ENCODE results near the gene MYO5B.

The MYO5B gene

GRCh38 chr18:49910986-49911385 is 284.0 kb downstream of the MYO5B start:
- no peaks in the 10 kb centered on the region for H3K79me2 ChIP-seq (ENCODE audit: insufficient read depth, low read length)
- H4K20me1 ChIP-seq (ENCODE audit: low read depth, low read length): no peaks in the 10 kb centered on the region
- H3K9ac ChIP-seq (ENCODE audit: low read length): no peak overlapping the region
- no peak overlapping the region for H2AFZ ChIP-seq (ENCODE audit: low read depth, low read length, severe bottlenecking)
- H3K9me3 ChIP-seq (ENCODE audit: insufficient read depth, low read length): 0 out of 2 replicates have a peak, but pooled peaks cover 3% of the 10 kb centered on the region
- H3K4me2 ChIP-seq (ENCODE audit: low read depth, low read length, poor library complexity, severe bottlenecking): no peak overlapping the region
- no peak overlapping the region for H3K4me3 ChIP-seq (ENCODE audit: insufficient read depth, low read length, poor library complexity, severe bottlenecking)
- TF ChIP-seq EZH2phosphoT487 (conservative IDR thresholded peaks at IDR 0.05; ENCODE audit: low read length) (no peak), CTCF (IDR thresholded peaks at IDR 0.05; ENCODE audit: insufficient read depth, low read length, poor library complexity, severe bottlenecking) (no peak)
- H3K36me3 ChIP-seq (ENCODE audit: low read length): no peaks in the 10 kb centered on the region
- H3K27ac ChIP-seq (ENCODE audit: low read depth, low read length): no peak overlapping the region
- no peaks in the 10 kb centered on the region for H3F3A ChIP-seq (ENCODE audit: insufficient read depth)
- H3K27me3 ChIP-seq (ENCODE audit: low read length): 0 out of 2 replicates have a peak, but pooled peaks cover 4% of the 10 kb centered on the region
- H3K9me2 ChIP-seq (replicated peaks; ENCODE audit: insufficient read depth, low read length): no peaks in the 10 kb centered on the region

GRCh38 chr18:49910019-49910418 is 284.9 kb downstream of the MYO5B start:
- Histone ChIP-seq H4K20me1 (ENCODE audit: low read depth, low read length) (no peaks in the 10 kb centered on the region), H3K9me3 (ENCODE audit: insufficient read depth, low read length) (0 out of 2 replicates have a peak, but pooled peaks cover 3% of the 10 kb centered on the region), H3K4me3 (ENCODE audit: insufficient read depth, low read length, poor library complexity, severe bottlenecking) (no peak overlapping the region), H3K27me3 (ENCODE audit: low read length) (0 out of 2 replicates have a peak, but pooled peaks cover 4% of the 10 kb centered on the region), H3K9me2 (replicated peaks; ENCODE audit: insufficient read depth, low read length) (no peaks in the 10 kb centered on the region), H2AFZ (ENCODE audit: low read depth, low read length, severe bottlenecking) (no peak overlapping the region), H3K9ac (ENCODE audit: low read length) (no peak overlapping the region), H3K79me2 (ENCODE audit: insufficient read depth, low read length) (no peaks in the 10 kb centered on the region), H3K27ac (ENCODE audit: low read depth, low read length) (no peak overlapping the region), H3F3A (ENCODE audit: insufficient read depth) (no peaks in the 10 kb centered on the region), H3K36me3 (ENCODE audit: low read length) (no peaks in the 10 kb centered on the region), H3K4me2 (ENCODE audit: low read depth, low read length, poor library complexity, severe bottlenecking) (no peak overlapping the region)
- TF ChIP-seq CTCF (IDR thresholded peaks at IDR 0.05; ENCODE audit: insufficient read depth, low read length, poor library complexity, severe bottlenecking) (no peak), EZH2phosphoT487 (conservative IDR thresholded peaks at IDR 0.05; ENCODE audit: low read length) (no peak)

GRCh38 chr18:49907346-49907929 is 287.5 kb downstream of the MYO5B start:
- no peak overlapping the region for H3K4me3 ChIP-seq (ENCODE audit: insufficient read depth, low read length, poor library complexity, severe bottlenecking)
- no peak overlapping the region for H3K9ac ChIP-seq (ENCODE audit: low read length)
- TF ChIP-seq EZH2phosphoT487 (conservative IDR thresholded peaks at IDR 0.05; ENCODE audit: low read length): no peak
- TF ChIP-seq CTCF (IDR thresholded peaks at IDR 0.05; ENCODE audit: insufficient read depth, low read length, poor library complexity, severe bottlenecking): no peak
- H3K9me3 ChIP-seq (ENCODE audit: insufficient read depth, low read length): no peaks in the 10 kb centered on the region
- no peaks in the 10 kb centered on the region for H3K36me3 ChIP-seq (ENCODE audit: low read length)
- no peak overlapping the region for H3K27ac ChIP-seq (ENCODE audit: low read depth, low read length)
- H3K27me3 ChIP-seq (ENCODE audit: low read length): no peaks in the 10 kb centered on the region
- H2AFZ ChIP-seq (ENCODE audit: low read depth, low read length, severe bottlenecking): no peak overlapping the region
- H3K79me2 ChIP-seq (ENCODE audit: insufficient read depth, low read length): no peaks in the 10 kb centered on the region
- H4K20me1 ChIP-seq (ENCODE audit: low read depth, low read length): no peaks in the 10 kb centered on the region
- H3K4me2 ChIP-seq (ENCODE audit: low read depth, low read length, poor library complexity, severe bottlenecking): no peak overlapping the region
- no peaks in the 10 kb centered on the region for H3F3A ChIP-seq (ENCODE audit: insufficient read depth)
- no peaks in the 10 kb centered on the region for H3K9me2 ChIP-seq (replicated peaks; ENCODE audit: insufficient read depth, low read length)
